GM12878 (cell line): ENCODE results near the gene DHRS7B.

Experiments used
- POLR2A ChIP-seq: IDR thresholded peaks from 2 replicates; pipeline ENCODE4 v1.6.1; 2011; ENCODE audit warnings: low read depth, mild to moderate bottlenecking, low read length
- POLR2AphosphoS5 ChIP-seq: IDR thresholded peaks from 2 replicates; pipeline ENCODE4 v1.6.1; 2011; ENCODE audit warnings: mild to moderate bottlenecking, low read length, inconsistent platforms

DNA sequence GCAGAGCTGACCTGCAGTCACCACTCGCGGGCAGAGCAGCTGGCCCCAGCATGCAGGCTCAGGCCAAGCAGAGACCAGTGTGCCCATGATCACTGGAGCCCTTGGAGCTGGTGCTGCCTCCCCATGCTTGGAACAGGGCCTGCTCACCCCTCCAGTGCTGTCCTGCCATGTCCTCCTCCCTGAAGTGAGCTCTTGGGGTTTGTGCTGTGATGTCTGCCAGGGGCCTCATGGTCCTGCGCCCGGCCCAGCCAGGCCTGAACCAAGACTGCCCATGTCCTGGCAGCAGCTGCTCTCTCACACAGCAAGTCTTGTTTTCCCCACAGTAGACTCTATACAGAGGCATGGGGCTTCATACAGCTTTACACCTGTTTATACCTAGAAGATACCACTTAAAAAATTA lies 62.6 kb downstream of the DHRS7B start:
- TF ChIP-seq POLR2AphosphoS5 (no peak), POLR2A (no peak)
